A172 (cell line): ENCODE data around the gene AMZ1. TPM values are rescaled to one million over a fixed set of nuclear protein-coding genes. Genes with fewer than 3 reads are reported as not detected.
A peak's percentile ranks its signal among the peaks of the same experiment; 100 is the strongest.
"Not testable (repeated sequence)": the region's sequence is repeated elsewhere in the genome, so short reads cannot be mapped to it uniquely, and the experiment has no call there.

Experiments
- DNase-seq: peaks from one replicate; pipeline ENCODE4 v3.0.0-alpha.2; 2015; ENCODE audit warnings: low spot score
- total RNA-seq: library from RNA; depleted of rRNA; stranded (reverse); fragments of >200 nt; shearing (Covaris generic); gene quantifications from 2 replicates; pipeline ENCODE4 v1.2.3, GENCODE V29; 2014

The AMZ1 gene
- total RNA-seq, 1 experiment from 2014 or later, result 0.28 TPM

GRCh38 chr7:2691011-2691707 is 3.2 kb downstream of the AMZ1 start:
- DNase-seq, result no peak

GRCh38 chr7:2691932-2692439 is 4.0 kb downstream of the AMZ1 start:
- DNase-seq, result not testable (repeated sequence)

GRCh38 chr7:2692543-2692942 is 4.5 kb downstream of the AMZ1 start:
- DNase-seq, result no peak

GRCh38 chr7:2693420-2694121 is 5.6 kb downstream of the AMZ1 start:
- DNase-seq, result not testable (repeated sequence)

- DNase-seq, result not testable (repeated sequence)
Measured at GRCh38 chr7:2694122-2694436, 6.1 kb downstream of the AMZ1 start.

- no peak for DNase-seq
Measured at GRCh38 chr7:2698581-2699288, 10.7 kb downstream of the AMZ1 start.

GRCh38 chr7:2699289-2699620 is 11.3 kb downstream of the AMZ1 start:
- DNase-seq, result no peak

GRCh38 chr7:2700141-2700850 is 12.3 kb downstream of the AMZ1 start:
- no peak for DNase-seq

GRCh38 chr7:2701424-2701823 is 13.4 kb downstream of the AMZ1 start:
- no peak for DNase-seq

GRCh38 chr7:2701832-2702593 is 14.0 kb downstream of the AMZ1 start:
- no peak for DNase-seq

- DNase-seq, result no peak
Measured at GRCh38 chr7:2702594-2702957, 14.6 kb downstream of the AMZ1 start.

- DNase-seq, result no peak
Measured at GRCh38 chr7:2705371-2706096, 17.5 kb downstream of the AMZ1 start.

GRCh38 chr7:2706685-2707126 is 18.7 kb downstream of the AMZ1 start:
- DNase-seq, result no peak

GRCh38 chr7:2707481-2707880 is 19.5 kb downstream of the AMZ1 start:
- DNase-seq, result no peak

GRCh38 chr7:2708041-2708440 is 20.0 kb downstream of the AMZ1 start:
- DNase-seq, result no peak

- no peak for DNase-seq
Measured at GRCh38 chr7:2708547-2709310, 20.7 kb downstream of the AMZ1 start.

- no peak for DNase-seq
Measured at GRCh38 chr7:2709553-2710285, 21.7 kb downstream of the AMZ1 start.

- no peak for DNase-seq
Measured at GRCh38 chr7:2710286-2710655, 22.3 kb downstream of the AMZ1 start.

GRCh38 chr7:2710901-2711551 is 23.0 kb downstream of the AMZ1 start:
- peak; percentile 40 for DNase-seq
